Testis (tissue), 2 donors: ENCODE data around the gene HEG1.

Experiments used
- CTCF ChIP-seq, 3 experiments: fragments of 450-650 bp in 2 of 3; fragments of 200-600 bp in 1 of 3; sonication (generic) in 1 of 3; IDR thresholded peaks; one replicate each; pipeline ENCODE4 v1.5.1; 2016 to 2019; ENCODE audit warnings: antibody characterized with exemption in 3 of 3, mild to moderate bottlenecking in 2 of 3, moderate library complexity in 1 of 3
- POLR2A ChIP-seq: fragments of 450-650 bp; IDR thresholded peaks from one replicate; pipeline ENCODE4 v1.6.1; 2017; ENCODE audit warnings: antibody characterized with exemption, mild to moderate bottlenecking, moderate library complexity

DNA sequence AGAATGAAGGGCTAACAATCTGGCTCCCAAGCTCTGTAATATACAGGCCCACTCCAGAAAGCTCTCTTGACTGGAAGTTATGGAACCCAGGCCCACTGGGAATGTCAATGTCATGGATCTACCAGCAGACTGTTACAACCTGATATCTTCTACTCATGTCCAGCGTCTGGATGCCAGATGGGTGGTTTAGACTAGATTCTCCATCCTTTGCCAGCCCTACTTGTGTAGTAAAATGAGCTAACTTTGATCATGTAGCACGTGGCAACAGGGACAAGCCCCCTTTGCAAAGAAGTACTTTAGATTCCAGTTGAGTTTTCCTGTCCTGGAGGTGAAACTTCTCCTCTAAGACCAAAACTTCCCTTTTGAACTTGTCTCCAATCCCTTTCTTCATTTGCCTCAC is 55.1 kb downstream of the HEG1 start:
- TF ChIP-seq CTCF (IDR thresholded peaks at IDR 0.05) (no peak), POLR2A (no peak)
